ENCODE data around the gene CCDC92B. TPM values are rescaled to one million over a fixed set of nuclear protein-coding genes. Genes with fewer than 3 reads are reported as not detected.

The CCDC92B gene
- total RNA-seq, 1 donor from 2014 or later, result 1.3 TPM

GRCh38 chr17:2695243-2695960 lies 54.0 kb downstream of the CCDC92B start:
- TF ChIP-seq CTCF (conservative IDR thresholded peaks at IDR 0.05), result no peak
- no peaks in the 10 kb centered on the region for H3K27me3 Mint-ChIP-seq
- DNase-seq (ENCODE audit: extremely low spot score, unreplicated experiment), result peak; percentile 58
- no peaks in the 10 kb centered on the region for H3K4me1 Mint-ChIP-seq (ENCODE audit: unreplicated experiment)
- no peak overlapping the region for H3K27ac Mint-ChIP-seq
- no peaks in the 10 kb centered on the region for H3K9me3 Mint-ChIP-seq
- H3K4me3 Mint-ChIP-seq, result no peak overlapping the region
- no peaks in the 10 kb centered on the region for H3K36me3 Mint-ChIP-seq

DNA sequence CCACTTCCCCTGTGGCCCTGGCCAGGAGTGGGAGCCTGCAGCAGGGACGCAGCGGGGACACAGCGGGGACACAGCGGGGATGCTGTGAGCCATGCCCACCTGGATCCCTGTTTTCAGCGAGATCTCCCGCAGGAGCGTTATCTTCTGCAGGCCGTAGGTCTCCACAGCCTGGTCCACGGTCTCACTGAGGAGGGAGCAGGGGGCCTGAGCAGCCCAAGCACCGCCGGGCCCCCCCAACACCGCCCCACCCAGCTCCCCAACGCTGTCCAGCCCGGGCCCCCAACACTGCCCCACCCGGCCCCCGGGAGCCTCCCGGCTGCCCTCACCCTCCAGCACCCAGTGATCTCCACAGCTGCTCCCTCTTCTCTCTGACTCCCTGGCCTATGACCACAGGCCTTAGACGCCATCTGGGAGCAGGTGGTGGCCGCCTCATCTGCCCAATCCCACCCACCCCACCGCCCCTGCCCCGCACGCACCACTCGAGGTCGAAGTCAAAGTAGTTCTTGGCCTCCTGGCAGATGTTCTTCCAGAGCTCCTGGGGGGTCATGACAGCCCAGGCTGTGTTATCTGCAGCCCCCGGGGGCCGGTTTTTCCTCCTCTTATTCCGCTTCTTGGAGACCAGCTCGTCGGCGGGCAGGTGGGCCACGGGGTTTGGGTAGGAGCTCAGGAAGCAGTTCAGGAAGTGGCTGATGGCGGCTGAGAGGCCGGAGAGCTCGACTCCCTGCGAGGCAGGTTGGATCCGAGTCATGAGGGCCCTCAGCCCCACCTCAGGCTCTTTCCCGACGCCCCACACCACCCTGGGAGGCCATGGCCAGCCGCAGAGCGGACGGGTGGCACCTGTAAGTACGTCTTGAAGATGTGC lies 54.8 kb downstream of the CCDC92B start:
- no peak for TF ChIP-seq CTCF (conservative IDR thresholded peaks at IDR 0.05)
- Mint-ChIP-seq H3K4me3 (no peak overlapping the region), H3K27ac (no peak overlapping the region), H3K36me3 (no peaks in the 10 kb centered on the region), H3K4me1 (ENCODE audit: unreplicated experiment) (no peaks in the 10 kb centered on the region), H3K27me3 (no peaks in the 10 kb centered on the region), H3K9me3 (no peaks in the 10 kb centered on the region)
- DNase-seq (ENCODE audit: extremely low spot score, unreplicated experiment), result peak; percentile 60

GRCh38 chr17:2693561-2694380 lies 55.7 kb downstream of the CCDC92B start:
- DNase-seq (ENCODE audit: extremely low spot score, unreplicated experiment), result peak; percentile 61
- Mint-ChIP-seq H3K4me1 (ENCODE audit: unreplicated experiment) (peaks cover 4% of the 10 kb centered on the region), H3K27me3 (no peaks in the 10 kb centered on the region), H3K9me3 (no peaks in the 10 kb centered on the region), H3K4me3 (no peak overlapping the region), H3K36me3 (no peaks in the 10 kb centered on the region), H3K27ac (no peak overlapping the region)
- TF ChIP-seq CTCF (conservative IDR thresholded peaks at IDR 0.05), result no peak

- DNase-seq (ENCODE audit: extremely low spot score, unreplicated experiment), result no peak
- no peaks in the 10 kb centered on the region for H3K9me3 Mint-ChIP-seq
- no peaks in the 10 kb centered on the region for H3K36me3 Mint-ChIP-seq
- H3K27ac Mint-ChIP-seq, result no peak overlapping the region
- no peak for TF ChIP-seq CTCF (conservative IDR thresholded peaks at IDR 0.05)
- peaks cover 4% of the 10 kb centered on the region for H3K4me1 Mint-ChIP-seq (ENCODE audit: unreplicated experiment)
- H3K4me3 Mint-ChIP-seq, result no peak overlapping the region
- H3K27me3 Mint-ChIP-seq, result no peaks in the 10 kb centered on the region
These were observed 56.7 kb downstream of the CCDC92B start for GRCh38 chr17:2692781-2693135.

- Mint-ChIP-seq H3K4me3 (no peak overlapping the region), H3K4me1 (ENCODE audit: unreplicated experiment) (peaks cover 4% of the 10 kb centered on the region), H3K9me3 (no peaks in the 10 kb centered on the region), H3K36me3 (no peaks in the 10 kb centered on the region), H3K27ac (no peak overlapping the region), H3K27me3 (no peaks in the 10 kb centered on the region)
- no peak for TF ChIP-seq CTCF (conservative IDR thresholded peaks at IDR 0.05)
- DNase-seq (ENCODE audit: extremely low spot score, unreplicated experiment), result peak; percentile 67
These were observed 57.3 kb downstream of the CCDC92B start for GRCh38 chr17:2691965-2692780.

Data from type B pancreatic cell (in vitro differentiated cells).